HG02759 (cell line): Measurements from ENCODE around the gene AFAP1.

Source experiments
- ATAC-seq: cut with Tn5 transposase; IDR thresholded peaks from one replicate; pipeline ENCODE4 v1.9.1; 2021; ENCODE audit warnings: mild to moderate bottlenecking, moderate library complexity; ENCODE audit not compliant: unreplicated experiment

Gene AFAP1

GRCh38 chr4:7894677-7895181 is 44.9 kb downstream of the AFAP1 start:
- ATAC-seq, result no peak

GRCh38 chr4:7894098-7894676 is 45.5 kb downstream of the AFAP1 start:
- ATAC-seq, result no peak

- no peak for ATAC-seq
Measured at GRCh38 chr4:7893539-7893938, 46.1 kb downstream of the AFAP1 start.

GRCh38 chr4:7892212-7893019 is 47.2 kb downstream of the AFAP1 start:
- no peak for ATAC-seq

GRCh38 chr4:7890635-7891393 is 48.8 kb downstream of the AFAP1 start:
- ATAC-seq, result no peak

GRCh38 chr4:7887436-7887835 is 52.2 kb downstream of the AFAP1 start:
- ATAC-seq, result no peak

- no peak for ATAC-seq
Measured at GRCh38 chr4:7886007-7886973, 53.4 kb downstream of the AFAP1 start.

GRCh38 chr4:7885216-7886006 is 54.2 kb downstream of the AFAP1 start:
- no peak for ATAC-seq

GRCh38 chr4:7880683-7881082 is 59.0 kb downstream of the AFAP1 start:
- ATAC-seq, result no peak

GRCh38 chr4:7879127-7879526 is 60.5 kb downstream of the AFAP1 start:
- ATAC-seq, result no peak

- no peak for ATAC-seq
Measured at GRCh38 chr4:7878323-7878722, 61.3 kb downstream of the AFAP1 start.

GRCh38 chr4:7877176-7877575 is 62.5 kb downstream of the AFAP1 start:
- ATAC-seq, result no peak

- no peak for ATAC-seq
Measured at GRCh38 chr4:7876201-7876875, 63.3 kb downstream of the AFAP1 start.

GRCh38 chr4:7874838-7875237 is 64.8 kb downstream of the AFAP1 start:
- ATAC-seq, result no peak

GRCh38 chr4:7873881-7874280 is 65.8 kb downstream of the AFAP1 start:
- no peak for ATAC-seq

GRCh38 chr4:7872264-7872771 is 67.3 kb downstream of the AFAP1 start:
- no peak for ATAC-seq

GRCh38 chr4:7871356-7871755 is 68.3 kb downstream of the AFAP1 start:
- ATAC-seq, result no peak

GRCh38 chr4:7868892-7869471 is 70.7 kb downstream of the AFAP1 start:
- no peak for ATAC-seq

GRCh38 chr4:7868436-7868775 is 71.3 kb downstream of the AFAP1 start:
- ATAC-seq, result no peak
